ENCODE data around the gene PTPRJ.

DNA sequence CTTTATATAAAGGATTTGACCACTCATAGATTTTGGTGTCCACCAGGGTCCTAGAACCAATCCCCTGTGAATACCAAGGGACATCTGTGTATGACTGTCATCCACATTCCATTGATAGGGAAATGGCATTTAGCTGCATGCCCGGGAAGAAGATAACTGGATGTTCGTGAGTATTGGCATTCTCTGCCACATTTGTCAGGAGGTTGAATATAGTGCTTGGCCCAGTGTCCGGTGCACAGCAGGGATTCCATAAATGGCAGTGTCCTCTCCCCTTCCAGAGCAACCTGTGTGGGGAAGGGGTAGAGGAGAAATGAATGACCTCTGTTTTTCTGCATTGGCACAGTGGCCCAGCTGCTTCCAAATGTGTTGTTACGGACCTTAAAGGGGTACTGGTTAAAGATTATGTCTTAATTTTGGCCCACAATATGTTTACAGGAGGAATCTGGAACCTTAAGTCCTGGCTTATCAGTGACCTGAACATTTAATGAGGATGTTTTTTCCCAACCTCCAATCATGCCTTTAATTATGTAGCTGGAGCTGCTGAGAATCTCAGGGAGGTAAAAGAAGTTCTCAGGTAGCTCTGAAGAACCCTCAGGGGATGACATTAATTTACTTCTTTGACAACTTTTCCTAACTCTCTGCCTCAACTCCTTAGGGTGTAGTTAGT is 202.6 kb downstream of the PTPRJ start:
- TF ChIP-seq POLR2A (IDR thresholded peaks at IDR 0.05; ENCODE audit: low read length) (no peak), GATA1 (IDR thresholded peaks at IDR 0.05; ENCODE audit: low read depth, low read length) (no peak)

Measured in erythroblast (primary cell).